HFFc6 (cell line): ENCODE measurements around the gene MYO15A. TPM values are rescaled to one million over a fixed set of nuclear protein-coding genes. Genes with fewer than 3 reads are reported as not detected.

Experiments used
- DNase-seq: peaks from one replicate; pipeline ENCODE4 v3.0.0-alpha.2; 2018
- H3K27ac Mint-ChIP-seq: 2 replicates; pipeline ENCODE4 v1.8.0; 2020; ENCODE audit warnings: mild to moderate bottlenecking, mixed read lengths
- H3K27me3 Mint-ChIP-seq: 2 replicates; pipeline ENCODE4 v1.8.0; 2021; ENCODE audit warnings: mild to moderate bottlenecking, moderate library complexity, mixed read lengths; ENCODE audit not compliant: insufficient read depth
- H3K36me3 Mint-ChIP-seq: 2 replicates; pipeline ENCODE4 v1.8.0; 2021; ENCODE audit warnings: low read depth, mixed read lengths
- H3K4me1 Mint-ChIP-seq: 2 replicates; pipeline ENCODE4 v1.8.0; 2020; ENCODE audit warnings: low read depth, mixed read lengths
- H3K4me3 Mint-ChIP-seq: 2 replicates; pipeline ENCODE4 v1.8.0; 2020; ENCODE audit warnings: mild to moderate bottlenecking, moderate library complexity, mixed read lengths
- H3K9me3 Mint-ChIP-seq: 2 replicates; pipeline ENCODE4 v1.8.0; 2020; ENCODE audit warnings: mild to moderate bottlenecking, mixed read lengths
- total RNA-seq, 6 experiments: library from RNA; stranded (reverse); fragmentation: NEBNext Ultra II Directional; extraction: Animal tissue kit (Norgen Biotek cat#: 25700); gene quantifications; 2 replicates in 1 of 6; 3 replicates in 5 of 6; pipeline ENCODE4 v1.2.3, GENCODE V29; 2021
- TF ChIP-seq, protein P1 (sequence below): fragments of 200-600 bp; sonication (generic); IDR thresholded peaks from 2 replicates; pipeline ENCODE4 v1.5.0; 2021; ENCODE audit warnings: antibody characterized with exemption, mild to moderate bottlenecking

MYO15A gene
- total RNA-seq, 6 experiments from 2014 or later: 0.12 to 0.20 (median 0.16) TPM; not detected in 2

DNA sequence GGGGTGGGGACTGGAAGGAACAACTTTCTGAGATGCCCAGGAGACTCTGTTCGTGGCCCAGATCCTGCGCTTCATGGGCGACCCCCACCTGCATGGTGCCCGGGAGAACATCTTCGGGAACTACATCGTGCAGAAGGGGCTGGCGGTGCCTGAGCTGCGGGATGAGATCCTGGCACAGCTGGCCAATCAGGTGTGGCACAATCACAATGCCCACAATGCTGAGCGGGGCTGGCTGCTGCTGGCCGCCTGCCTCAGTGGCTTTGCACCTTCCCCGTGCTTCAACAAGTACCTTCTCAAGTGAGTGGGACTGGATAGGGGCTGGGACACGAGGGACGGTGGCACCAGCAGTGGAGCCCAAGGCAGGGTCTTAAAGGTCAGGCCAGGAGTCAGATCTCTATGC is 37.3 kb downstream of the MYO15A start:
- peaks cover 6% of the 10 kb centered on the region; the same call in 1 of the 2 replicates for H3K4me1 Mint-ChIP-seq
- H3K27me3 Mint-ChIP-seq: peaks cover 13% of the 10 kb centered on the region
- TF ChIP-seq, protein P1, sequence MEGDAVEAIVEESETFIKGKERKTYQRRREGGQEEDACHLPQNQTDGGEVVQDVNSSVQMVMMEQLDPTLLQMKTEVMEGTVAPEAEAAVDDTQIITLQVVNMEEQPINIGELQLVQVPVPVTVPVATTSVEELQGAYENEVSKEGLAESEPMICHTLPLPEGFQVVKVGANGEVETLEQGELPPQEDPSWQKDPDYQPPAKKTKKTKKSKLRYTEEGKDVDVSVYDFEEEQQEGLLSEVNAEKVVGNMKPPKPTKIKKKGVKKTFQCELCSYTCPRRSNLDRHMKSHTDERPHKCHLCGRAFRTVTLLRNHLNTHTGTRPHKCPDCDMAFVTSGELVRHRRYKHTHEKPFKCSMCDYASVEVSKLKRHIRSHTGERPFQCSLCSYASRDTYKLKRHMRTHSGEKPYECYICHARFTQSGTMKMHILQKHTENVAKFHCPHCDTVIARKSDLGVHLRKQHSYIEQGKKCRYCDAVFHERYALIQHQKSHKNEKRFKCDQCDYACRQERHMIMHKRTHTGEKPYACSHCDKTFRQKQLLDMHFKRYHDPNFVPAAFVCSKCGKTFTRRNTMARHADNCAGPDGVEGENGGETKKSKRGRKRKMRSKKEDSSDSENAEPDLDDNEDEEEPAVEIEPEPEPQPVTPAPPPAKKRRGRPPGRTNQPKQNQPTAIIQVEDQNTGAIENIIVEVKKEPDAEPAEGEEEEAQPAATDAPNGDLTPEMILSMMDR: no peak
- H3K4me3 Mint-ChIP-seq: no peak overlapping the region
- H3K9me3 Mint-ChIP-seq: no peaks in the 10 kb centered on the region
- H3K36me3 Mint-ChIP-seq: no peaks in the 10 kb centered on the region
- H3K27ac Mint-ChIP-seq: no peak overlapping the region
- DNase-seq: no peak

GRCh38 chr17:18146259-18146658 is 37.7 kb downstream of the MYO15A start:
- TF ChIP-seq, protein P1: no peak
- H3K27me3 Mint-ChIP-seq: peaks cover 13% of the 10 kb centered on the region
- no peak for DNase-seq
- no peak overlapping the region for H3K4me3 Mint-ChIP-seq
- H3K36me3 Mint-ChIP-seq: no peaks in the 10 kb centered on the region
- H3K27ac Mint-ChIP-seq: no peak overlapping the region
- no peaks in the 10 kb centered on the region for H3K9me3 Mint-ChIP-seq
- peaks cover 6% of the 10 kb centered on the region; the same call in 1 of the 2 replicates for H3K4me1 Mint-ChIP-seq

DNA sequence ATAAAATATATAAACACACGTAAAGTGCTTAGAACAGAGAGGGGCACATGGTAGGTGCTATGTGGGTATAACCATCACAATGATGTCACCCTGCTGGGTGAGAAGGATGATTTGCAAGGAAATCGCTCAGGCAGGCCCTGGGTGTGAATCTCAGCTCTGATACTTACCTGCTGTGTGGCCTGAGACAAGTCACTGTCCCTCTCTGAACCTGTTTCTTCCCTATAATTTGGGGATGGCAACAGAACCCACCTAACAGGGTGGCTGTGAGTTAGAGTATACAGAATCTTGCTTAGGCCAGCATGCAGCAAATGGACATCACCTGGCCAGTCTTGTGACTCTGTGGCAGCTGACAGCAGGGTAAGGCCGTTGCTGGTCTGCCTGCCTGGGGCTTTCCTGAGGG is 38.4 kb downstream of the MYO15A start:
- Mint-ChIP-seq H3K27ac (no peak overlapping the region), H3K9me3 (no peaks in the 10 kb centered on the region), H3K4me1 (peaks cover 6% of the 10 kb centered on the region; the same call in 1 of the 2 replicates), H3K27me3 (peaks cover 13% of the 10 kb centered on the region), H3K36me3 (no peaks in the 10 kb centered on the region), H3K4me3 (no peak overlapping the region)
- DNase-seq: no peak
- TF ChIP-seq, protein P1: no peak

GRCh38 chr17:18148586-18148985 is 40.0 kb downstream of the MYO15A start:
- H3K27ac Mint-ChIP-seq: no peak overlapping the region
- H3K36me3 Mint-ChIP-seq: no peaks in the 10 kb centered on the region
- no peak overlapping the region for H3K4me3 Mint-ChIP-seq
- no peaks in the 10 kb centered on the region for H3K9me3 Mint-ChIP-seq
- TF ChIP-seq, protein P1: no peak
- DNase-seq: no peak
- peaks cover 8% of the 10 kb centered on the region for H3K27me3 Mint-ChIP-seq
- H3K4me1 Mint-ChIP-seq: peaks cover 8% of the 10 kb centered on the region; the same call in 1 of the 2 replicates

- H3K36me3 Mint-ChIP-seq: no peaks in the 10 kb centered on the region
- TF ChIP-seq, protein P1: no peak
- H3K27ac Mint-ChIP-seq: no peak overlapping the region
- H3K27me3 Mint-ChIP-seq: peaks cover 9% of the 10 kb centered on the region
- no peak for DNase-seq
- H3K4me3 Mint-ChIP-seq: no peak overlapping the region
- H3K4me1 Mint-ChIP-seq: peaks cover 6% of the 10 kb centered on the region; the same call in 1 of the 2 replicates
- H3K9me3 Mint-ChIP-seq: no peaks in the 10 kb centered on the region
Measured at GRCh38 chr17:18151290-18151689, 42.7 kb downstream of the MYO15A start.

DNA sequence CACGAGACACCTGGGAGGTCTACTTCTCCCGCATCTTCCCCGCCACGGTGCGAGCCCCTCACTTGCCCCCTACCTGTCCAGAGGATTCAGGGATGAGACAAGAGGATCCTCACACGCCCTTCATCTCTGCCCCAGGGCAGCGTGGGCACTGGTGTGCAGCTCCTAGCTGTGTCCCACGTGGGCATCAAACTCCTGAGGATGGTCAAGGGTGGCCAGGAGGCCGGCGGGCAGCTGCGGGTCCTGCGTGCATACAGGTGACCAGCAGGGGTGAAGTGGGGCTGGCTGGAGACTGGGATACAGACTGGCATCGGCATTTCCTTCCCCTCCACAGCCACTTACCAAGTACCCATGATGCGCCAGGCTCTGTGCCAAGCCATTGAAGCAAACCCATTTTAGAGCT is 46.6 kb downstream of the MYO15A start:
- Mint-ChIP-seq H3K27ac (no peak overlapping the region), H3K4me1 (peaks cover 29% of the 10 kb centered on the region), H3K9me3 (no peaks in the 10 kb centered on the region), H3K27me3 (peaks cover 3% of the 10 kb centered on the region), H3K4me3 (no peak overlapping the region), H3K36me3 (no peaks in the 10 kb centered on the region)
- no peak for DNase-seq
- TF ChIP-seq, protein P1: no peak
